Transverse colon (tissue), 3 donors: Measurements from ENCODE around the gene MXI1.

Experiments used
- EP300 ChIP-seq: sonication (generic); formaldehyde crosslinking; IDR thresholded peaks from one replicate; pipeline ENCODE4 v1.6.1; 2017; ENCODE audit warnings: antibody characterized with exemption, low read depth
- POLR2A ChIP-seq: fragments of 450-650 bp; IDR thresholded peaks from one replicate; pipeline ENCODE4 v1.6.1; 2016; ENCODE audit warnings: antibody characterized with exemption, mild to moderate bottlenecking, moderate library complexity
- TF ChIP-seq, protein P1 (sequence below), 5 experiments: fragments of 200-600 bp in 3 of 5; fragments of 450-650 bp in 2 of 5; sonication (generic) in 3 of 5; IDR thresholded peaks; 1 replicate in 2 of 5; 2 replicates in 3 of 5; pipeline ENCODE4 v1.5.1; 2016 to 2017; ENCODE audit warnings: antibody characterized with exemption in 5 of 5, inconsistent platforms in 3 of 5, mild to moderate bottlenecking in 2 of 5, moderate library complexity in 1 of 5

DNA sequence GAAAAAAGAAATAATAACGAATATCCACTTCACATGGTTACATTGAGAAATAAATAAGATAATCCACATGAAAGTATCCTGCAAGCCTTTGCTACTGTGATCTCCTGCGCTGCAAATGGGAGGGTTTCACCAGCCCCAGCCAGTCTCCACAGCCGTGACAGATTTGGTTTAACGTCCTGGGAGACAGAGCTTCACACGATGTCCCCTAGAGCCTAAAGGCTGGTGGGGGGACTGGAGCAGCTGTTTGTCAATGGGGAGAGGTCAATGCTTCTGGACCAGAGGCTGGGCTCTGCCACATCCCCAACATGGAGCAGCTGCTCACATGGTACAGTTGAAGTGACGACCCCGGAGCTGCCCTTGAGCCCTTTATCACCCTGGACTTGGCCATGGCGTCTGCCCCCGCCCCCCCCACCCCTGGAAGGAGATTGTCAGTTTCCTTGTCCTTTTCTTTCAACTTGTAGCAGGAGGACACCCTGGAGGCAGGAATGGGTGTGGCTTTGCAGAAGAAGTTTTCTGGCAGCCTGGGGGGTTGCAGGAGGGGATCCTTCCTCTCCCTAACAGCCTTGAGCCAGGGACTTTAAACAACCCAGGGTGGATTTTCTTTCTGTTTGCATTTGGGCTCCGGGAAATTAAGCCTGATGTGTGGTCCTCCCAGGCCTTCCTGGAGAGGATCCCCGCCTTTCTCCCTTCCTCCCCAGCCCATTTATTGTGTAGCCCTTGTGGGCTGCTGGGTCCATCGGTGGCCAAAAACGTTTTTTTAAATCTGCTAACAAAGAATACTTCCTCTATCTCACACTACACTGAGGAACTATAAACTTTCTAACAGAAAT, 37.0 kb upstream of the MXI1 start:
- TF ChIP-seq, protein P1, sequence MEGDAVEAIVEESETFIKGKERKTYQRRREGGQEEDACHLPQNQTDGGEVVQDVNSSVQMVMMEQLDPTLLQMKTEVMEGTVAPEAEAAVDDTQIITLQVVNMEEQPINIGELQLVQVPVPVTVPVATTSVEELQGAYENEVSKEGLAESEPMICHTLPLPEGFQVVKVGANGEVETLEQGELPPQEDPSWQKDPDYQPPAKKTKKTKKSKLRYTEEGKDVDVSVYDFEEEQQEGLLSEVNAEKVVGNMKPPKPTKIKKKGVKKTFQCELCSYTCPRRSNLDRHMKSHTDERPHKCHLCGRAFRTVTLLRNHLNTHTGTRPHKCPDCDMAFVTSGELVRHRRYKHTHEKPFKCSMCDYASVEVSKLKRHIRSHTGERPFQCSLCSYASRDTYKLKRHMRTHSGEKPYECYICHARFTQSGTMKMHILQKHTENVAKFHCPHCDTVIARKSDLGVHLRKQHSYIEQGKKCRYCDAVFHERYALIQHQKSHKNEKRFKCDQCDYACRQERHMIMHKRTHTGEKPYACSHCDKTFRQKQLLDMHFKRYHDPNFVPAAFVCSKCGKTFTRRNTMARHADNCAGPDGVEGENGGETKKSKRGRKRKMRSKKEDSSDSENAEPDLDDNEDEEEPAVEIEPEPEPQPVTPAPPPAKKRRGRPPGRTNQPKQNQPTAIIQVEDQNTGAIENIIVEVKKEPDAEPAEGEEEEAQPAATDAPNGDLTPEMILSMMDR (IDR thresholded peaks at IDR 0.05): no peak
- TF ChIP-seq POLR2A (no peak), EP300 (no peak)
